CD4-positive, alpha-beta T cell (primary cell): Measurements from ENCODE around the gene MAN1B1. TPM values are rescaled to one million over a fixed set of nuclear protein-coding genes. Genes with fewer than 3 reads are reported as not detected.

Experiments
- ATAC-seq: fragments of 200-7000 bp; cut with Tn5 transposase; one replicate; pipeline ENCODE4 v1.10.0; 2022; ENCODE audit warnings: mild to moderate bottlenecking; ENCODE audit not compliant: poor library complexity
- CTCF ChIA-PET: fragments of 350-600 bp; sonication (Branson Sonifier 250); formaldehyde crosslinking; loops from one replicate; lab custom pipeline; 2021; ENCODE audit warnings: antibody characterized with exemption, inconsistent platforms; lab: Charles Lee
- POLR2A ChIA-PET: fragments of 350-600 bp; sonication (Branson Sonifier 250); formaldehyde crosslinking; loops from one replicate; lab custom pipeline; 2021; ENCODE audit warnings: antibody characterized with exemption, inconsistent platforms; lab: Charles Lee
- DNase-seq, 14 experiments: peaks; one replicate each; pipeline ENCODE4 v3.0.0-alpha.2; 2013 to 2020; ENCODE audit warnings: mixed read lengths in 2 of 14
- H3K27ac ChIP-seq, 2 donors: one replicate each; pipeline versions ENCODE4 v1.5.1 to v1.7.0; 2013; ENCODE audit warnings: low read length in 2 of 2, low read depth in 1 of 2, mild to moderate bottlenecking in 1 of 2
- H3K27me3 ChIP-seq, 2 experiments: 1 replicate in 1 of 2; 2 replicates in 1 of 2; pipeline versions ENCODE4 v1.6.1 to v1.7.0; 2013; ENCODE audit warnings: low read length in 2 of 2, control low read depth in 1 of 2, mild to moderate bottlenecking in 1 of 2, moderate library complexity in 1 of 2; ENCODE audit not compliant: insufficient read depth in 2 of 2, control insufficient read depth in 1 of 2
- H3K36me3 ChIP-seq: one replicate; pipeline ENCODE4 v1.6.1; 2013; ENCODE audit warnings: low read length, control low read depth; ENCODE audit not compliant: insufficient read depth
- H3K4me1 ChIP-seq: one replicate; pipeline ENCODE4 v1.6.1; 2013; ENCODE audit warnings: low read length, control low read depth; ENCODE audit not compliant: insufficient read depth
- H3K4me3 ChIP-seq: one replicate; pipeline ENCODE4 v1.5.1; 2013; ENCODE audit warnings: mild to moderate bottlenecking, low read length, moderate library complexity
- H3K9me3 ChIP-seq, 2 experiments: 1 replicate in 1 of 2; 2 replicates in 1 of 2; pipeline versions ENCODE4 v1.6.1 to v1.7.0; 2013; ENCODE audit warnings: low read length in 2 of 2, mild to moderate bottlenecking in 2 of 2, control low read depth in 1 of 2, moderate library complexity in 1 of 2; ENCODE audit not compliant: control insufficient read depth in 1 of 2, insufficient read depth in 1 of 2
- H3K27ac Mint-ChIP-seq: one replicate; pipeline ENCODE4 v1.8.0; 2020; ENCODE audit warnings: mixed read lengths
- H3K27me3 Mint-ChIP-seq: one replicate; pipeline ENCODE4 v1.8.0; 2021; ENCODE audit warnings: mixed read lengths
- H3K36me3 Mint-ChIP-seq: one replicate; pipeline ENCODE4 v1.8.0; 2021; ENCODE audit warnings: low read depth, mixed read lengths
- H3K4me1 Mint-ChIP-seq: one replicate; pipeline ENCODE4 v1.8.0; 2021; ENCODE audit warnings: low read depth, mixed read lengths
- H3K4me3 Mint-ChIP-seq: one replicate; pipeline ENCODE4 v1.8.0; 2020; ENCODE audit warnings: mild to moderate bottlenecking, mixed read lengths
- H3K9me3 Mint-ChIP-seq: one replicate; pipeline ENCODE4 v1.8.0; 2020; ENCODE audit warnings: mixed read lengths
- intact Hi-C, 2 experiments: fragments of 100-400 bp; cut with DNase I in 1 of 2; cut with micrococcal nuclease in 1 of 2; formaldehyde crosslinking; loops; one replicate each; pipeline versions ENCODE4 v1.15.1 to v1.9.0; 2023 to 2025; cut with DNase I, micrococcal nuclease
- total RNA-seq, 174 experiments: library from RNA in 2 of 174; stranded (reverse) in 2 of 174; gene quantifications; one replicate each; pipeline ENCODE4 v1.2.3 and lab custom pipeline; 2021 to 2026
- TF ChIP-seq, protein P1 (sequence below): fragments of 200-600 bp; IDR thresholded peaks from one replicate; pipeline ENCODE4 v1.8.0; 2022; ENCODE audit warnings: antibody characterized with exemption, mild to moderate bottlenecking

The MAN1B1 gene
- total RNA-seq, 2 experiments from 2014 or later, result 60.9 to 66.9 TPM

DNA sequence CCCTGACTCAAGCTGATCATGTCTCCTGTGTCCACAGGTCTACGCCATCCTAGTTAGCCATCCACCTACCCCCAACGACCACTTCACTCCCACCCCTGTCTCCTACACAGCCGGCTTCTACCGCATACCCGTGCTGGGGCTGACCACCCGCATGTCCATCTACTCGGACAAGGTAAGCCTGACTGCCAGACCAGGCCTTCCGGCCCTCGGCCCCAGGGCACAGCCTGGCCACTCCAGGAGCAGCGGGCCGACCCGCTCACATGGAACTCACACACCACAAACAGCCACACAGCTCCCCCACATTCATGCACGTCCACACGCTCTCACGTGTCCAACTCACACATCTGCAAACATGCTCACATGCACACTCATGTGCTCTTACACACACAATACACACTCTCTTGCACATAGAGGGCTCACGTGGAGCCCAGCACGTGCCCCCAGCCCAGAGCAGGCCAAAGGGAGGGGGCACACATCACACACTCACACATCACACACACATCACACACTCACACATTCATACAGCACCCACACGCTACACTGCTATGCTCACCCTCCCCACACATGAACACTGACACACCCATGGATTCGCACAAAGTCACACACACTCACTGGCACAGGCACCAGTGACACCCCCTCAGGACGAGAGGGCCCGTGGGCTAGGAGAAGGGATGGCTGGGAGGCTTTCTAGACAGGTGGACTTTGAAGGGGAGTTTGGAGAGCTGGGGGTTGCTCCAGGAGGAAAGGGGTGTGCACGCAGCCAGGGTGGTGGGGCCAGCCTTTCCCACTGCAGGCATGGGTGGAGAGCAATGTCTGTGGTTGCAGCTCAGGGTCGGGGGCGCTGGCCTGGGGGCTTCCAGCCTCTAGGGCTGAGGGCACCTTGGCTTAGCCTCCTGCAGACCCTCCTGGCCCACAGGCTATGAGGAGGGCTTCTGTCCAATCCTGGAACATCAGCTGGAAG is 55.5 kb downstream of the MAN1B1 start:
- Mint-ChIP-seq H3K27me3 (peaks cover 60% of the 10 kb centered on the region), H3K9me3 (no peaks in the 10 kb centered on the region), H3K4me1 (peaks cover 5% of the 10 kb centered on the region), H3K4me3 (no peak overlapping the region), H3K27ac (no peak overlapping the region), H3K36me3 (no peaks in the 10 kb centered on the region)
- Histone ChIP-seq H3K4me1 (peaks cover 8% of the 10 kb centered on the region), H3K27ac (no peak overlapping the region), H3K27me3 (peaks cover 57 to 65% of the 10 kb centered on the region in 2 experiments), H3K9me3 (peaks cover 0 to 35% of the 10 kb centered on the region in 2 experiments), H3K36me3 (no peaks in the 10 kb centered on the region), H3K4me3 (no peak overlapping the region)
- DNase-seq, result no peak
- ChIA-PET CTCF (no interaction called here), POLR2A (no interaction called here)
- intact Hi-C loops, result no loop called here
- TF ChIP-seq, protein P1, sequence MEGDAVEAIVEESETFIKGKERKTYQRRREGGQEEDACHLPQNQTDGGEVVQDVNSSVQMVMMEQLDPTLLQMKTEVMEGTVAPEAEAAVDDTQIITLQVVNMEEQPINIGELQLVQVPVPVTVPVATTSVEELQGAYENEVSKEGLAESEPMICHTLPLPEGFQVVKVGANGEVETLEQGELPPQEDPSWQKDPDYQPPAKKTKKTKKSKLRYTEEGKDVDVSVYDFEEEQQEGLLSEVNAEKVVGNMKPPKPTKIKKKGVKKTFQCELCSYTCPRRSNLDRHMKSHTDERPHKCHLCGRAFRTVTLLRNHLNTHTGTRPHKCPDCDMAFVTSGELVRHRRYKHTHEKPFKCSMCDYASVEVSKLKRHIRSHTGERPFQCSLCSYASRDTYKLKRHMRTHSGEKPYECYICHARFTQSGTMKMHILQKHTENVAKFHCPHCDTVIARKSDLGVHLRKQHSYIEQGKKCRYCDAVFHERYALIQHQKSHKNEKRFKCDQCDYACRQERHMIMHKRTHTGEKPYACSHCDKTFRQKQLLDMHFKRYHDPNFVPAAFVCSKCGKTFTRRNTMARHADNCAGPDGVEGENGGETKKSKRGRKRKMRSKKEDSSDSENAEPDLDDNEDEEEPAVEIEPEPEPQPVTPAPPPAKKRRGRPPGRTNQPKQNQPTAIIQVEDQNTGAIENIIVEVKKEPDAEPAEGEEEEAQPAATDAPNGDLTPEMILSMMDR, result no peak
- no peak for ATAC-seq

DNA sequence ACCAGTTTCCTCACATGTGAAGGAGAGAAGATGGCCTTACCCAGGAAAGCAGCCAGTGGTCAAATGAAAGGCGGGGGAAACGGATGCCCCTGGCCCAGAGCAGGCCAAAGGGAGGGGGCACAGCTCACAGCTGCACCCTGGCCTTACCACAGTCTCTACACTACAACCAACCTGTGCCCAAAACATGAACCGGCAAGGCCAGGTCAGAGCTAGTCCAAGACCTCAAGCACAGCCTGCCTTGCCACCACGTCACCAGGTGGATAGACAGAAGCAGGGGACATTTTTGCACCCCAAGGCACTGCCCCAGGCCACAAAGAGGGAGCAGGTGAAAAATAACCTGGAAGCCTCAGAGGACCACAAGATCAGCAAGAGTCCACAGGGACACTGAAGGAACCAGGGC is 56.7 kb downstream of the MAN1B1 start:
- Mint-ChIP-seq H3K36me3 (no peaks in the 10 kb centered on the region), H3K4me1 (peaks cover 5% of the 10 kb centered on the region), H3K27me3 (peaks cover 50% of the 10 kb centered on the region), H3K4me3 (no peak overlapping the region), H3K27ac (no peak overlapping the region), H3K9me3 (no peaks in the 10 kb centered on the region)
- Histone ChIP-seq H3K4me3 (no peak overlapping the region), H3K27me3 (peaks cover 46 to 56% of the 10 kb centered on the region in 2 experiments), H3K27ac (no peak overlapping the region), H3K9me3 (peaks cover 0 to 27% of the 10 kb centered on the region in 2 experiments), H3K4me1 (peaks cover 5% of the 10 kb centered on the region), H3K36me3 (no peaks in the 10 kb centered on the region)
- TF ChIP-seq, protein P1, result no peak
- ATAC-seq, result no peak
- ChIA-PET POLR2A (no interaction called here), CTCF (no interaction called here)
- intact Hi-C loops, result no loop called here
- DNase-seq, result no peak

DNA sequence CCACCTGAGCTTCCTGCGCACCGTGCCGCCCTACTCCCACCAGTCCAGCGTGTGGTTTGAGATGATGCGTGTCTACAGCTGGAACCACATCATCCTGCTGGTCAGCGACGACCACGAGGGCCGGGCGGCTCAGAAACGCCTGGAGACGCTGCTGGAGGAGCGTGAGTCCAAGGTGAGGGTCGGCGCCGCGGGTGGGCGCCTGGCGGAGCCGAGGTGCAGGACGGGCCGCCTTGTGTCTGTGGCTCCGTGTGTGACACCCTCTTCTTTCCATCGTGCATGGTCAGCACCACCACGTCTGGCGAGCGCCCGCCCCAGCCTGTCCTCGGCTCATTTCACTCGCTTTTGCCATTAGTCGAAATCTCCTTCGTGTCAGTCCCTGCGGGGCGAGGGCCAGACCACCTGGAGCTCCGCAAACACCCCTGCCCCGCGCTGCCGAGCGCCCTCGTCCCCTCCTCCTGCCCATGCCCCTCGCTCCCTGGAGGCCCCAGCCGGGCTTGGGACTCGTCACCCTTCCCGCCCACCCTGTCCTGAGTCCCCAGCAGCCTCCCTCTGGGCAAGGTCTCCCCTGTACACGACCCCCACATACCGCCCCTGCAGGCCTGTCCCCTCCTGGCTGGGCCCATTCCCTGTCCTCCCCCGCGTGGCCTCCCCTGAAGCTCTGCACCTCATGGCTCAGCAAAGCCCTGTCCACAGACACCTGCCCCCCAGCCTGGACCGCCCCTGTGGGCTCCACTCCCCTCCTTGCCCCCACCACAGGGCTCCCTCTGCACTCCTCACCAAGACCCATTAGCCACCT is 59.1 kb downstream of the MAN1B1 start:
- TF ChIP-seq, protein P1, result no peak
- no peaks in the 10 kb centered on the region for H3K36me3 ChIP-seq
- Mint-ChIP-seq H3K36me3 (no peaks in the 10 kb centered on the region), H3K27me3 (peaks cover 30% of the 10 kb centered on the region), H3K27ac (no peak overlapping the region), H3K4me1 (peaks cover 5% of the 10 kb centered on the region), H3K4me3 (no peak overlapping the region), H3K9me3 (no peaks in the 10 kb centered on the region)
- ATAC-seq (no peak), DNase-seq (no peak)
- POLR2A ChIA-PET, result no interaction called here
- intact Hi-C loops, result no loop called here
- CTCF ChIA-PET, result no interaction called here
- no peak overlapping the region for H3K4me3 ChIP-seq
- H3K4me1 ChIP-seq, result no peaks in the 10 kb centered on the region
- peaks cover 28 to 34% of the 10 kb centered on the region in 2 experiments for H3K27me3 ChIP-seq
- H3K9me3 ChIP-seq, result peaks cover 0 to 22% of the 10 kb centered on the region in 2 experiments
- H3K27ac ChIP-seq, result no peak overlapping the region
